ENCODE results near the gene ANAPC5.
"Not testable (repeated sequence)": the region's sequence is repeated elsewhere in the genome, so short reads cannot be mapped to it uniquely, and the experiment has no call there.

The ANAPC5 gene

GRCh38 chr12:121310231-121310630 is 42.0 kb downstream of the ANAPC5 start:
- DNase-seq = not testable (repeated sequence)

- DNase-seq = not testable (repeated sequence)
Measured at GRCh38 chr12:121307397-121307796, 44.8 kb downstream of the ANAPC5 start.

GRCh38 chr12:121304306-121304705 is 47.9 kb downstream of the ANAPC5 start:
- no peak for DNase-seq

GRCh38 chr12:121301876-121302275 is 50.3 kb downstream of the ANAPC5 start:
- no peak for DNase-seq

GRCh38 chr12:121300083-121300819 is 52.0 kb downstream of the ANAPC5 start:
- no peak for DNase-seq

- no peak for DNase-seq
Measured at GRCh38 chr12:121299662-121300061, 52.5 kb downstream of the ANAPC5 start.

- not testable (repeated sequence) for DNase-seq
Measured at GRCh38 chr12:121298411-121298810, 53.8 kb downstream of the ANAPC5 start.

- no peak for DNase-seq
Measured at GRCh38 chr12:121297435-121297991, 54.7 kb downstream of the ANAPC5 start.

- peak; percentile 81 for DNase-seq
Measured at GRCh38 chr12:121296618-121297434, 55.4 kb downstream of the ANAPC5 start, which contains the start of gene CAMKK2. Gene CAMKK2 (minus strand): TSS chr12:121296709. CDS start chr12:121274526, 22,183 bp downstream.

- peak; percentile 2 for DNase-seq
Measured at GRCh38 chr12:121295746-121296617, 56.2 kb downstream of the ANAPC5 start.

GRCh38 chr12:121295116-121295745 is 57.0 kb downstream of the ANAPC5 start:
- no peak for DNase-seq

GRCh38 chr12:121294151-121294889 is 57.9 kb downstream of the ANAPC5 start:
- no peak for DNase-seq

GRCh38 chr12:121293603-121294002 is 58.6 kb downstream of the ANAPC5 start:
- DNase-seq = no peak

- no peak for DNase-seq
Measured at GRCh38 chr12:121290410-121290809, 61.8 kb downstream of the ANAPC5 start.

GRCh38 chr12:121289962-121290361 is 62.2 kb downstream of the ANAPC5 start:
- no peak for DNase-seq

GRCh38 chr12:121288986-121289385 is 63.2 kb downstream of the ANAPC5 start:
- DNase-seq = no peak

- no peak for DNase-seq
Measured at GRCh38 chr12:121288158-121288845, 63.9 kb downstream of the ANAPC5 start.

GRCh38 chr12:121287267-121287954 is 64.8 kb downstream of the ANAPC5 start:
- DNase-seq = no peak

- DNase-seq = no peak
Measured at GRCh38 chr12:121285856-121286255, 66.4 kb downstream of the ANAPC5 start.

Data from activated CD4-positive, alpha-beta T cell treated with anti-CD3 and anti-CD28 coated beads, Interleukin-2, amount 50 U/mL, for 1 hour (primary cell).